Measurements from ENCODE around the gene ADNP2. TPM values are rescaled to one million over a fixed set of nuclear protein-coding genes. Genes with fewer than 3 reads are reported as not detected.

Gene ADNP2
- total and polyA plus RNA-seq, 2 of the 4 experiments (the other 2 are of a cell fraction): 5.6 to 18.3 TPM

- Histone ChIP-seq H2AFZ (replicated peaks; ENCODE audit: low read length, poor library complexity) (no peak overlapping the region), H2BK20ac (ENCODE audit: low read depth, low read length) (no peak overlapping the region), H3K79me1 (ENCODE audit: low read depth in 1 of 2, low read length in 2 of 2) (peaks cover 0 to 6% of the 10 kb centered on the region in 2 experiments; a peak in 1 of 4 replicates), H3K36me3 (ENCODE audit: control insufficient read depth, insufficient read depth, low read length) (no peaks in the 10 kb centered on the region), H3K23ac (ENCODE audit: low read depth, low read length) (no peak overlapping the region), H2BK120ac (ENCODE audit: low read depth, low read length) (no peak overlapping the region), H3K9me3 (ENCODE audit: control insufficient read depth, insufficient read depth, low read length) (peaks cover 8% of the 10 kb centered on the region), H2AK5ac (ENCODE audit: low read depth, low read length) (no peak overlapping the region; the same call in 1 of the 2 replicates), H3K4ac (ENCODE audit: low read depth, low read length) (no peak overlapping the region), H3K27ac (ENCODE audit: insufficient read depth, low read length) (no peak overlapping the region), H3K56ac (ENCODE audit: extremely low read depth, insufficient read depth, low read length) (no peak overlapping the region; the same call in 1 of the 2 replicates), H2BK15ac (ENCODE audit: low read depth, low read length) (no peak overlapping the region), H4K8ac (ENCODE audit: low read depth in 2 of 2, low read length in 2 of 2) (no peak overlapping the region), H3K18ac (ENCODE audit: low read depth, low read length) (no peak overlapping the region), H3K4me2 (ENCODE audit: low read depth, low read length) (no peak overlapping the region), H3K9ac (ENCODE audit: low read depth, low read length) (no peak overlapping the region), H2AK9ac (replicated peaks; ENCODE audit: low read depth, low read length, poor library complexity) (no peak overlapping the region), H3K4me3 (ENCODE audit: insufficient read depth, low read depth, low read length) (no peak overlapping the region), H3K4me1 (ENCODE audit: control insufficient read depth, insufficient read depth, low read length) (peaks cover 2% of the 10 kb centered on the region; the same call in 1 of the 2 replicates), H2BK5ac (ENCODE audit: low read depth, low read length, poor library complexity, severe bottlenecking) (no peak overlapping the region), H4K91ac (ENCODE audit: insufficient read depth, low read depth, low read length) (no peak overlapping the region), H3K27me3 (ENCODE audit: control insufficient read depth, insufficient read depth, low read length) (no peaks in the 10 kb centered on the region), H3K14ac (replicated peaks; ENCODE audit: low read depth, low read length) (no peak overlapping the region), H4K20me1 (ENCODE audit: insufficient read depth, low read length) (no peaks in the 10 kb centered on the region; the same call in 1 of the 2 replicates), H3K9me1 (ENCODE audit: insufficient read depth, low read length) (peaks cover 18% of the 10 kb centered on the region), H4K5ac (ENCODE audit: low read depth, low read length) (no peak overlapping the region)
- ChIA-PET POLR2A (ENCODE audit: unreplicated experiment) (no interaction called here), CTCF (interaction anchor here (1.4 kb wide), 1 partner anchor 9 kb away, joined by 4 read pairs; no protein-coding TSS in a partner anchor)
- TF ChIP-seq, protein P1, sequence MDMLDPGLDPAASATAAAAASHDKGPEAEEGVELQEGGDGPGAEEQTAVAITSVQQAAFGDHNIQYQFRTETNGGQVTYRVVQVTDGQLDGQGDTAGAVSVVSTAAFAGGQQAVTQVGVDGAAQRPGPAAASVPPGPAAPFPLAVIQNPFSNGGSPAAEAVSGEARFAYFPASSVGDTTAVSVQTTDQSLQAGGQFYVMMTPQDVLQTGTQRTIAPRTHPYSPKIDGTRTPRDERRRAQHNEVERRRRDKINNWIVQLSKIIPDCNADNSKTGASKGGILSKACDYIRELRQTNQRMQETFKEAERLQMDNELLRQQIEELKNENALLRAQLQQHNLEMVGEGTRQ (IDR thresholded peaks at IDR 0.05; ENCODE audit: low read depth, low read length): no peak
- TF ChIP-seq RAD21 (IDR thresholded peaks at IDR 0.05; ENCODE audit: low read length) (no peak), CHD1 (IDR thresholded peaks at IDR 0.05; ENCODE audit: low read depth, low read length) (no peak), POLR2A (IDR thresholded peaks at IDR 0.05; ENCODE audit: low read depth, low read length) (no peak)
- dilution Hi-C loops (cut with HindIII; ENCODE audit: low sequenced_read_pairs, unreplicated experiment): no loop called here
- in situ Hi-C loops (cut with MboI; ENCODE audit: low sequenced_read_pairs): no loop called here
- 43% methylated on average over 1 of the region's 6 CpGs; no CpG with 5 or more reads in 1 of the 2 experiments for WGBS, 2 experiments (ENCODE audit: extremely low coverage in 2 of 2, insufficient read length in 1 of 2)
- no TSS peak for BruUV-seq (replicated peaks)
- intact Hi-C loops (cut with micrococcal nuclease): no loop called here
- ATAC-seq (ENCODE audit: low read depth) (no peak), DNase-seq (no peak)
Measured at GRCh38 chr18:80166725-80167124, 57.7 kb downstream of the ADNP2 start.

Measured in IMR-90 (cell line).